Activated CD4-positive, alpha-beta T cell treated with anti-CD3 and anti-CD28 coated beads, Interleukin-2, Interleukin-4, amounts not matched to agents 100 ng/mL and 50 ng/mL, durations not matched to agents 16 hours and 8 hours (primary cell): ENCODE measurements around the gene PLEKHF1.
"Not testable (repeated sequence)": the region's sequence is repeated elsewhere in the genome, so short reads cannot be mapped to it uniquely, and the experiment has no call there.

Experiments
- DNase-seq: peaks from one replicate; pipeline ENCODE4 v3.0.0-alpha.2; 2020; ENCODE audit warnings: low spot score

The PLEKHF1 gene

GRCh38 chr19:29665215-29665825 lies at the start of gene PLEKHF1:
Gene PLEKHF1 (plus strand): TSS chr19:29665461. CDS start chr19:29673840, 8,379 bp downstream.
- DNase-seq: peak; percentile 89

- no peak for DNase-seq
Observed at GRCh38 chr19:29615891-29616425, 49.3 kb upstream of the PLEKHF1 start.

- no peak for DNase-seq
Observed at GRCh38 chr19:29616541-29616940, 48.7 kb upstream of the PLEKHF1 start.

- DNase-seq: no peak
Observed at GRCh38 chr19:29617366-29618266, 47.6 kb upstream of the PLEKHF1 start.

GRCh38 chr19:29618434-29618833 lies 46.8 kb upstream of the PLEKHF1 start:
- DNase-seq: no peak

GRCh38 chr19:29618871-29619270 lies 46.4 kb upstream of the PLEKHF1 start:
- no peak for DNase-seq

- DNase-seq: peak; percentile 33
Observed at GRCh38 chr19:29620931-29621351, 44.3 kb upstream of the PLEKHF1 start.

GRCh38 chr19:29622166-29623070 lies 42.8 kb upstream of the PLEKHF1 start:
- no peak for DNase-seq

GRCh38 chr19:29623726-29624488 lies 41.4 kb upstream of the PLEKHF1 start:
- DNase-seq: peak; percentile 90

GRCh38 chr19:29624489-29625185 lies 40.6 kb upstream of the PLEKHF1 start:
- no peak for DNase-seq

GRCh38 chr19:29625186-29625651 lies 40.0 kb upstream of the PLEKHF1 start:
- DNase-seq: no peak

GRCh38 chr19:29626386-29626785 lies 38.9 kb upstream of the PLEKHF1 start:
- DNase-seq: no peak

GRCh38 chr19:29626832-29627231 lies 38.4 kb upstream of the PLEKHF1 start:
- DNase-seq: not testable (repeated sequence)

GRCh38 chr19:29628661-29629385 lies 36.4 kb upstream of the PLEKHF1 start:
- DNase-seq: no peak

GRCh38 chr19:29629836-29630534 lies 35.3 kb upstream of the PLEKHF1 start:
- DNase-seq: no peak

GRCh38 chr19:29630655-29631054 lies 34.6 kb upstream of the PLEKHF1 start:
- no peak for DNase-seq

- DNase-seq: no peak
Observed at GRCh38 chr19:29631450-29631849, 33.8 kb upstream of the PLEKHF1 start.

- no peak for DNase-seq
Observed at GRCh38 chr19:29634002-29634401, 31.3 kb upstream of the PLEKHF1 start.
